GM04503 (cell line): ENCODE results near the gene FCHSD2.

Experiments used
- DNase-seq: peaks from one replicate; pipeline ENCODE4 v3.0.0-alpha.2; 2012; ENCODE audit warnings: low read depth

Gene FCHSD2

DNA sequence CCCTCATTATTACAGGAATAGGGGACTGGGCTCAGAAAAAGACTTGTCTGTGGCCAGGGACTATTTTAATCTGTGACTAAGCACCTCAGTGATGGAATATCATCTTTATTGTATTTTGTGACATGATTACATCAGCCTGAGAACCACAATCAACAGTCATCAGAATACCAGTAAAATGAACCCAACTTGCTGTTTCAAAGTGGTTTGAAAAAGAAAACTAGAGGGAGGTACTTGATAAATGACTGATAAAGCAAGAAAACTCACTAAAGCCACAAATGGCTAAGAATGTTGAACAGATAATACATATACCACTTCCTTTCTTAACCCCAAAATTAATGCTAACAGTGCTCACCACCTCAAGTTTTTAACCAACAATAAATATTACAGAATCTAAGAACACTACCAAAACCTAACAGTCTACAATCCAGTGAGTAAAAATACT is 172.2 kb downstream of the FCHSD2 start:
- DNase-seq = peak; percentile 62

DNA sequence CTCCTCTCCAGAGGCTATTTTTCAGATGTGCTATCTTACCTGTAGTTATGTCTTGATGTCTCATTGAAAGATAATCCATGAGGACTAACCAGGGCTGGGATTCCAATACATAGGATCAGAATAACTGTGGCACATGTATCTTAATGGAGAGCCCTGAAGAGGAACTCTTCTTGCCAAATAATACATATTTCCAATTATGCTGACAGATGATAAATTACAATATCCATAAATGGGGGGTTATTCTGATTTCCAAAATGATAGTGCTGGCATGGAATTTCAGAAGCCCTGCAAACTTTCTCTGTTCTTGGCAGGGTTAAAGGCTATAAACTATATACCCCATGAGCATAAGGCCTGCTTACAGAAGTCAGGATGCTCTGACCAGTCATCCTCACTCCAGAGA is 173.7 kb downstream of the FCHSD2 start:
- DNase-seq = no peak

DNA sequence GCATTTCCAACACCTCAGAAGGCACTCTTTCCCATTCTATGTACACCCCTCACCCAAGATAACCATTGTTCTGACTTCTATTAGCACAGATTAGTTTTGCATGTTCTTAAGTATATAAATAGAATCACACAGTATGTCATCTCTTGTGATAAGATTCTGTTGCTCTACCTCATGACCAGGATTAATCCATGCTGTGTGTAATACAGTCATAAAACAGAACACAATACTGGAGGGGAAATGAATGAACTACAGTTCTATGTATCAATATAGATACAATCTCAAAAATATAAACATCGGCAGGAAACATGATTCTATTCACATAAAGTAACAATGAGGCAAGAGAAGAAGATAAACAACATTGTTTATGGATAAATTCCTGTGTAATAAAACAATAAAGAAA is 176.4 kb downstream of the FCHSD2 start:
- DNase-seq = no peak

DNA sequence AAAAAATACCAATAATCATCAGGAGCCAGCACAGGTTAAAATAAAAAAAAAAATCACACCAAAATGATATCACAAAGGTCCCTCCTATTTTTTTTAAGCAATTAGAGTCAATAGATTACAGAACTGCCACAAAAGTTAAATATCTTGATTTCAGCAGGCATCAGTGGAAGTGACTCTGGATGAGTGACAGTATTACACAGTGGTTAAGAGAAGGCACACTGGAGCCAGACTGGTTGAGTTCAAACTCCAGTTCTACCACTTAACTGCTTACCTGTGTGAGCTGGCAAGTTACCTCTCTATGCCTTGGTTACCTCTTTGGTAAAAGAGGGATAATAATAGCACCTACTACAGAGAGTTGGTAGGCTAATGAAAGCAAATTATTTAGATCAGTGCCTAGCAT is 179.4 kb downstream of the FCHSD2 start:
- DNase-seq = no peak

DNA sequence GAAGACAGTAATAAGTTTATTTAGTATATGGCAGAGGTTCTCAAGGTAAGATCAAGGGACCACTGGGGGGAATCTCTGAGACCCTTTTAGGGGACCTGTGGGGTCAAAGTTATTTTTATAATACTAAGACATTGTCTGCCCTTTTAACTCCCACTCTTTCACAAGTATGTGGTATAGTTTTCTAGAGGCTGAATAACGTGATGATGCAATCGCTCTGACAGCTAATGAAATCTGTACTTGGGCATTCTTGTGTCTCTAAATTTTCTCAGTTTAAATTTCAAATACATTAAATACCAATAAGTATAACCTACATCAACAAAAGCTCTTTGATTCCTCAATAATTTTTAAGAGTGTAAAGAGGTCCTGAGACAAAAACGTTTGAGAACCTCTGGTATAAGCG is 180.0 kb downstream of the FCHSD2 start:
- no peak for DNase-seq

DNA sequence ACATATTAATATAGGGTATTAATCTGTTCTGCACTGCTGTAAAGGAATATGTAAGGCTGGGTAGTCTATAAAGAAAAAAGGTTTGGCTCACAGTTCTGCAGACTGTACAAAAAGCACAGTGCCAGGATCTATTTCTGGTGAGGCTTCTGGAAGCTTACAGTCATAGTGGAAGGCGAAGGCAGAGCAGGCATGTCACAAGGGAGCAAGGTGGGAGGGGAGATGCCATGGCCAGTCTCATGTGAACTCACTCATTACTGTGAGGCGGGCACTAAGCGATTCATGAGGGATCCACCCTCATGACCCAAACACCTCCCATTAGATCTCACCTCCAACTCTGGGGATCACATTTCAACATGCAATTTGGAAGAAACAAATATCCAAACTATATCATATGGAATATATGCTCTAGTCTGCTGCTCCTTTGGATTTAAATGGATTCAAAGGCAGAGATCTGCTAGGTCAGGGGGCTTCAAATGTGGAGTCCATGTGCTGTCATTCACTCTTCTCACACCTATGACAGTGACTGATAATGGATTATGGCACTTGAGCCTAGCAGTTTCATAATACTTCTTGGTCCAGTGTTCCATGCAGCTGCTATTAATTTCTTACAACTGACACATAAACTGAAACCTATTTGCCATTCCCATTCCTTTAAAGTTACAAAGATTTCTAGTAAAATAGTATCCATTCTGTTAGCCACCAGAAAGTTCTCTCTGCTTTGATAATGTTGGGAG is 182.0 kb downstream of the FCHSD2 start:
- no peak for DNase-seq

DNA sequence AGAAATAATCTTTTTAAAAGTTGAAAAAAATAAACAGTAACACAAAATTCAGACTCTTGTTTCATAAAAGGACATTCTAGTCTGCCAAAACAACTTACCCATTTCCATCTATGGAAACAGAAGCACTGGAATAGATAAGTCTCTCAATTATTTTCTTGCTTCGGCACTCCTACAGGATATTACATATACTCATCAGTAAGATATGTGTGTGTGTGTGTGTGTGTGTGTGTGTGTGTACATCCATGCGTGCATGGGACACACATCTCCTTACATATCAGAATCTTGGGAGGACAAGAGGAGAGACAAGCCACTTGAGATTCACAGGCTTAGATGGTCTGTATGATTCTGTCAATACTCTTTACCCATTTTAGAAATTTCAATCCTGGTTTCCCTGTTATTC is 183.3 kb downstream of the FCHSD2 start:
- DNase-seq = no peak

DNA sequence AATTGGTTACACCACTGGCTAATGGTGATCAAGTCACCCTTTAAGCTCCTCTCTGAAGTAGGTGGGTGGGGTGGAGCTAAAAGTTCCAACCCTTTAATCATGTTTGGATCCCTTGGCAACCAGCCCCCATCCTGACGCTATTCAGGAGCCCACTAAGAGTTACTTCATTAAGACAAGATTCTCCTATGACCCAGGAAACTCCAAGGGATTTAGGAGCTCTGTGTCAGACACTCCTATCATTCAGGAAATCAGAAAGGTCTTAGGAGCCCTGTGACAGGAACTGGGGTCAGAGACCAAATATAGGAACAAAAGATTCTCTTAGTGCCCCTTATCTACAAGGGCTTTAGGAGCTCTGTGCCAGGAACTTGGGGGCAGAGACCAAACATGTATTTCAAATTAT is 186.7 kb downstream of the FCHSD2 start:
- no peak for DNase-seq

DNA sequence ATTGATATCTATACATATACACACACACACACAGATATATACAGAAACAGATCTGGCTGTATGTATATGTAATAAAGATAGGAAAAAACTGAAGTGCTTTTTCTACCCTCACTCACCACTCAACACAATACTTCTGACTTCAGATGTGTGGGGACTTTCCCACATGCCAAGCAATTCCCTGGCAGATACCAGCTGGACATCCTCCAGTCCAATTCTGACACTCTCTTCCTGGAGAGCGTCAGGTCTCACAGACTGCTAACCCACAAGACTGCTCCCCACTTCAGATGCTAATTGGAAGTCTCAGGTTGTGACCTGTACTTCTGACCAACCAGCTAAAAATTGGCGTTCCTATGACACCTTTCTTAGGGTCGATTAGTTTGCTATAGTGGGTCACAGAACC is 187.3 kb downstream of the FCHSD2 start:
- DNase-seq = no peak

DNA sequence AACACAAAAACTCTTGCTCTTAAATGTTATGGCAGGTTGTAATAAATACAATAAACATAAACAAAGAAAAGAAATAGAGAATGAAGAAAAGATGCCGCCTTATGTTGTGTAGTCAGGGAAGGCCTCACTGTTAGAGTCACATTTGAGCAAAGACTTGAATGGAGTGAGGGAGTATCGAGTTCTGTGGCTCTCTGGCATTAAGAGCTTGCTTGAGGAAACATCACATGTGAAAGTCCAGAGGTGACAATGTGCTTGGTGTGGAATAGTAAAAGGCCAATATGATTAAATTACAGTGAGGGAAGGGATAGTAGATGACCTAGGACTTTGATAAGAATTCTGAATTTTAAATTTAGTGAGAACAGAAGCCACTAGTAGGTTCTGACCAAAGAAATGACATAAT is 188.5 kb downstream of the FCHSD2 start:
- no peak for DNase-seq

DNA sequence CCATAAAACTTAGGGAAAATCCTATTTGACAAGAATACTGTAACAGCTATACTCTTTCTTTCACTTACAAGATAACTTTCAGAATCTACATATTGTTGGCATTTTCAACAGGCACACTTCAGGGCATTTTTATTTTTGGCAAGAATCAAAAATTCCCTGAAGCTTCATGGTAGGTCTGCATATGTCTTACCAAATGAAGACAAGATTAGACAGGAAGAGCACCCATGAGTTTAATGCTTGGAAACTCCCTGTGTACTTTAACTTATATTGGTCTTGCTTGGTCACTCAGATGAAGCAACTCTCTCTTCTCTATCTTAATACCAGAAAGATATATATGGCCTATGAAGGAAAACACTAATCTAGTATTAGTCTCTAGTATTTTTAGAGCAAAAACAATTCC is 190.2 kb downstream of the FCHSD2 start:
- no peak for DNase-seq

DNA sequence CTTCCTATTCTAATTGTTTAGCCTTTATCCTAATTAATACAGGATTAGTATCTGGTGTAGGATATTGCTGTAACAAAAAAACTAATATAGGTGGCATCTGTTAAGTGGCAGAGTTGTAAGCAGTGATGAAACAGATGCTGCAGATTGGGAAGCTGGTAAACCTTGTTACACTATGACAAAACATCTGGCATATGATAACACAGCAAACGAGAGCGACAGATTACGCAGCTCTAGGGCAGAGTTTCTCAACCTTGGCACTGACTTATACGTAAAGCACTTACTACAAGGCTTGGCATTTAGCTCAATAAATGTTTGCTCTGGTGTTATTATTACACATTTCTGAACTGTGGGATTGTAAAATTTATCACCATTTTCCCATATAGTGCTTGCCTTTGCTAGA is 190.9 kb downstream of the FCHSD2 start:
- DNase-seq = no peak

DNA sequence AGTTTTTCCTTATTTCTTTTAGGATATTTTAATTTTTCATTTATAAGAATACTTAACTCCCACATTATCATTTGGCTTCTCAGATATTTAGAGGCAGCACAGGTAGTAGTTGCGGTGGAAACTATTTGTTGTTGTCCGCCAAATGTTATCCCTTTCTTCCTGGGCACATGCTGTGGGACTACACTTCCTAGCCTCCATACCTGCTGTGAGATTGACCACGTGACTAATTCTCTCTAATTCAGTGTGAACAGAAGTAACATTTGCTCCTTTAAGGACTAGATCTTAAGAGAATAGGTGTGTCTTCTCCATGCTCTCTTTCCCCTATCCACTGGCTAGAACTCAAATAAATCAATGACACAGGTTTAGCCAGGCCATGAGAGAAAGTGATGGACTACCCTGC is 191.4 kb downstream of the FCHSD2 start:
- no peak for DNase-seq

DNA sequence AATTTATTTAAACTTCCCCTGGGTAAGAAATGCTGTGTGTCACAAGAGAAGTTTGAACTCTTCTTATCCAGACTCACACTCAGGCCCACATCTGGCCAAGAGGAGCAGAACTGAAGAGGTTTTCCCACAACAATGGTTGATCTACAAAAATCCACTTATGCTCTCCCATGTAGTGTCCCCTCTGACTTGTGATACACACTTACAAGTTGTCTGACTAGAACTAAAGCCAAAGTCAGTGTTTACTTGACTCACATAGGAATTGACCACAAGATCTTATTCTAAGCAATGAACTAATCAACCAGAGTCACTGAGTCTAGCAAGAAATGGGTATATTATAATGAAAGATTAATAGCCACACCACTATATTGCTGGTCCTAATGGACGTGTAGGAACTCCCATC is 194.9 kb downstream of the FCHSD2 start:
- DNase-seq = no peak

DNA sequence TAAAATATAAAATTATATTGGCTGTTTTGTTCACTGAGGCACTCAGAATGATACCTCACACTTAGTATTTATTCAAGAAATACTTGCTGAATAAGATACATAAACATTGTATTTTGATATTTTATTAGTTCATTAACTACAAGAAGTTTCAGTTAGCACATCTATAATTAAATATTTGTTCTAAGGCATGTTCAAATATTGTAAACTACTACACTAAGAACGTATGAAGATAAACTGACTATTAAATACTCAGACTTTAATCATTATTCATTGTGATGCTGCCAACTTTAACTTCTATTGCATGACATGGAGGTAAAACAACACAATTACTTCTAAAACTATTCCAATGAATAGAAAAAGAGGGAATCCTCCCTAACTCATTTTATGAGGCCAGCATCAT is 198.5 kb downstream of the FCHSD2 start:
- no peak for DNase-seq

DNA sequence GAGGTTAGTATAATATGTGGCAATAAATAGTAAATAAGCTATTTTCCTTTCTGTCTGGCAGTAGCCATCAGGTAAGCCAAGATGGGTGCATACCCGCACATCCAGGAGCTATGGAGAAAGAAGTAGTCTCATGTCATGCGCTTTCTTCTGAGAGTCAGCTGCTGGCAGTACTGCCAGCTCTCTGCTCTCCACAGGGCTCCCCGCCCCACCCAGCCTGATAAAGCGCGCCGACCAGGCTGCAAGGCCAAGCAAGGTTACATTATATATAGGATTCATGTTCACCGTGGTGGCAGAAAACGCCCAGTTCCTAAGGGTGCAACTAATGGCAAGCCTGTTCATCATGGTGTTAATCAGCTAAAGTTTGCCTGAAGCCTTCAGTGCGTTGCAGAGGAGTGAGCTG is 201.7 kb downstream of the FCHSD2 start:
- DNase-seq = no peak

DNA sequence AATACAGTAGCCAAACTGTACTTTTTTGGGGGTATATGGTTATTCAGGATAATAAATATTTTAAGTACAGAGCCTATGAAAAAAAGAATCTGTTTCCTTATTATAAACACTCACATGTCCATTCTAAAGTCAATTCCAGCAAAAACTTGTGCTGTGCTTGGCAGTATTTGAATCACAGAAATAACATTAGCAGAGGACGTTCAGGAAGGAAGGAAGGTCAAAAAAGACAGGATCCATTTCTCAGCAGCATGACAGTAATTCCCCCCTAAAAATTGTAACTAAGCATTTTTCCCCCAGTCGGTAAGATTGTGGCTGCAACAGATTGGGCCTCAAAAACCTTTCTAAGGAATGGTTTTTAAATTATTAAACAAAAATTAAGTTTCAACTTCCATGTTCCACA is 203.1 kb downstream of the FCHSD2 start:
- DNase-seq = no peak

DNA sequence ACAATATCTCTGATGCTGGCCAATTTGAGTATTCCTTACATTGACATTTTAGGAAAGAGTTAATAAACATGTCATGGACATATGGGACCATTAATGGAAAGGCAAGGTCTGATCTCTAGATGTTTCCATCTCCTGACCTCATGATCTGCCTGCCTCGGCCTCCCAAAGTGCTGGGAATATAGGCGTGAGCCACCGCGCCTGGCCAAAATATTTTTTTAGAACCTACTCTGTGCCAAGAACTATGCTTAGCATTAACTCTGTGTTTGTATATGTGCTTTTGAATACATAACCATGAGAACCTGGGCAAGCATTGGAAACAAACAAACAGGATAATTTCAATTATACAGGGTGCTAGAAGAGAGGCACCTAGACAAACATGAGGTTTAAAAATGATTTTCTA is 204.7 kb downstream of the FCHSD2 start:
- no peak for DNase-seq

DNA sequence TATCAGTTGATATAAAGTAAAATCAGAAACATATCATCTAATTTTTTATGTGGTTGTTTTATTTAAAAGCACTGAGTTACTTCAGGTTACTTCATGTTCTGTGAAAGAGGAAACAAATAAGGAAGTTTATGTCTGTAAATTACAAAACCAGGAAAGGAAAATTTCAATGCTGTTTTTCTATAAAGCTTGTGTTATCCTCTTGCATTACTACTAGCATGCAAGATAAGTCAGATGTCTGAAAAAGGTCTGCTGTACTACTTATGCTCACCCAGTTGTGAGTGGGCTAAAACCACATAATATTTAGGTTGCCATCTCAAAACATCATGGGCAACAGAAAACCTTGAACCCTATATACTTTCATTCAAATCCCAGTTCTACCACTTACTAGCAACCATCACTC is 206.4 kb downstream of the FCHSD2 start:
- DNase-seq = no peak

DNA sequence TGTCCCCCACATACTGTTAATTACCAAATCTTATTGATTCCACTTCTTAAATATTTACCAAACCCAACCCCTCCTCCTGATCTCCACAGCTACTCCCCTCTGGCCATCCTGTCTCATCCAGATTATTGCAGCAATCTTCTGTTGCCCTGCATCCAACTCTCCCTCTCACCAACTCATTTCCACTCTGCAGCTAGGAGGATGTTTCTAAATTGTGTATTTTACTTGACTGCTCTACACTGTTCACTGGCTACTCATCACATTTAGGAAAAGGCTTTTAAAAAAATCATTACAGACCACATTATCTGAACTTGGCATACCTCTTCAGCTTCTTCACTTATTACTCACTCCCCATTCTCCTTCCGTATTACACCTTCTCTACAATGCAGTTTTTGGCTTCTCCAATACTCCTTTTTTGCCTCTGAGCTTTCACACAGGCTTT is 210.0 kb downstream of the FCHSD2 start:
- DNase-seq = peak; percentile 32

DNA sequence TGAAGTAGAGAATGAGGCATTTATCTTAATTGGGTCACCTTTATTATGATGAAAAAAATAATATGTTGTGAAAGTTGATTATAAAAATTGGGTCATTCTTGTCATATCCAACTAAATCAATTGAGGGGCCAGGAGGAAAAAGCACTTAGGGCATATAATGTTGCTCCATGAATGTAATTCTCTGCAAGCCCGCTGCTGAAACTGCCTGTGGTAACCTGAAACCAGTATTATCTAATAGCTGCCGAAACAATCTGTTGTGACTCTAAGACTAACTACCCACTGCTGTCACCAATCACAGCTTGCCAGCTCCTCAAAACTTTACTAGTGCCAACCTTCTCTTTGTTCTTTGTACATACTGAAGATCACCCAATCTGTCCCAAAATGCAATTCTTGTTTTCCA is 212.1 kb downstream of the FCHSD2 start:
- no peak for DNase-seq

DNA sequence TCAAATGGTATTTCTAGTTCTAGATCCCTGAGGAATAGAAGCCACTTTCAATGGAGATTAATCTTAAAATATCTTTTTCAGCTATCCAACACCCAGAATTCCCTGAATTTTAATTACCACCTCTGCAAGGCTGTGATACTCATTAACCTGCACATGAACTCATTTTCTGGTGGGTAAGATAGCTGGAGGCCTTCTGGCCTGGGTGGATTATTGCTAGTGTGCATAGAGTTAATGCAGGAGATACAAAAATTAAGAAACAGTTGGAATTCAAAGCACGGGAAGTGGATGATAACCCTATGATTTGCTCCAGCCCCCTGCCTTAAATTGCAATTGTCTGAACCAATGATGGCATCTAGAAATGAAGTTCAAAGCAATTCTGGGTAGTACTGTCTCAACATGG is 212.9 kb downstream of the FCHSD2 start:
- DNase-seq = no peak

DNA sequence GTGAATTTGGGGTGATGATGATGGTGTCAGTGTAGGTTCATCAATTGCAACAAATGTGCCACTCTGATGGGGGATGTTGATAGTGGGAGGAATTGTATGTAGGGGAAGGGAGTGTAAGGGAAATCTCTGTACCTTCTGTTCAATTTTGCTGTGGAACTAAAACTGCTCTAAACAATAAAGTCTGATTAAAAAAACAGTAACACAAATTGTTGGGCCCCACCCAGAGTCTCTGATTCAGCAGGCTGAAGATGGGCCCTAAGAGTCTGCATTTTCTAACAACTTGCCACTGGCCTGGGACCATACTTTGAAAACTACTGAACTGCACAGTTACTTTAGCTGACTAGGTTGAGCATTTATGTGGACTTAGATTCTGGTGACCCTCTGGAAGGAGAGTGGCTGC is 214.7 kb downstream of the FCHSD2 start:
- no peak for DNase-seq

DNA sequence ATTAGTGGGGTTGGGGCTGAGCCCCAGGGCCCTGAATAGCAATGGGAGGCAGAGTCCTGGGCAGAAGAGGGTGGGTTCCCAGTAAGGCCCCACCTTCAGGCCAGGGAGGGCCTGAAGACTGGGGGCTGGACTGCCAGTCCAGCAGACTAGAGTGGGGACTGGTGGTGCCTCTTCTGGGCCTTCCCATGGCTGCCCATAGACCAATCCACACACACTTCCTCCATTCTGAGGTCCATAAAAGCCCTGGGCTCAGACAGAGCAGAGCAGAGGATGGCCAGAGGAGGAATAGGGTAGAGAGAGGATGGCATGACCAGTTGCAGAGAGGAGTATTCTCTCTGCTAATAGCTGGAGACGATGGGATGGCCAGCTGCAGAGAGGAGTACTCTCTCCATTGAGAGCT is 216.0 kb downstream of the FCHSD2 start:
- no peak for DNase-seq

DNA sequence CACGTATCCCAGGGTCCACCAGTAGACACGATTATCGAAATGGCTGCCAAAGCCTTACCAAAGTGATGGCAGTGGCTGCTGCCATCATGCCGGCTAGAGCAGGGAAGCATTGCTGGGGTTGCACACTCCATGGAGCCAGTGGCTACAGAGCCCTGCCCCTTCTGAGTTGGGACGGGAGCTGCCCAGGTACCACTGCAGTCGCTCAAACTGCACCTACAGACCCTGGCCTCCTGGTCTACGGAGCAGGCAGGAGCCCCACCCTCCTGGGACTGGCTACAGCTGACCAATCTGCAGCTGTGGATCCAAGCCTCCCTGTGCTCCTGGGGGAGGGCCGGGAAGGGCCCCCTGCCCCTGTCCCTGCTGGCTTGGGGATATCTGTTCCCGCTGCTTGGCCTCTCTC is 216.5 kb downstream of the FCHSD2 start:
- no peak for DNase-seq
